H1 (cell line): ENCODE data around the gene TMPRSS4. TPM values are rescaled to one million over a fixed set of nuclear protein-coding genes. Genes with fewer than 3 reads are reported as not detected.
A peak's percentile ranks its signal among the peaks of the same experiment; 100 is the strongest.

Source experiments
- CTCF ChIA-PET: fragments of 300-600 bp; sonication (Branson Sonifier 250); formaldehyde crosslinking; loops from one replicate; lab custom pipeline; 2021; ENCODE audit not compliant: partially characterized antibody; lab: Charles Lee
- POLR2A ChIA-PET: fragments of 300-600 bp; sonication (Branson Sonifier 250); formaldehyde crosslinking; loops from one replicate; lab custom pipeline; 2021; ENCODE audit warnings: inconsistent platforms; ENCODE audit not compliant: partially characterized antibody; lab: Charles Lee
- DNase-seq, 2 experiments: peaks; one replicate each; pipeline versions ENCODE4 v3.0.0 to v3.0.0-alpha.2; 2010 to 2022; ENCODE audit warnings: low spot score in 2 of 2, low read depth in 1 of 2, mixed read lengths in 1 of 2
- FAIRE-seq: peaks from 2 replicates; lab custom pipeline; 2011; peaks lifted over from hg19 to GRCh38; lab: Jason Lieb, UNC
- H2AFZ ChIP-seq: 2 replicates; pipeline ENCODE4 v1.8.1; 2012; ENCODE audit warnings: low read length, inconsistent platforms
- H2AK5ac ChIP-seq: 2 replicates; pipeline ENCODE4 v1.6.1; 2013; ENCODE audit warnings: low read depth, low read length
- H2BK120ac ChIP-seq: replicated peaks from 2 replicates; pipeline ENCODE3; 2013; ENCODE audit warnings: low read depth, low read length, inconsistent platforms
- H2BK12ac ChIP-seq: 2 replicates; pipeline ENCODE4 v1.6.1; 2013; ENCODE audit warnings: low read depth, low read length
- H2BK15ac ChIP-seq: 2 replicates; pipeline ENCODE4 v1.6.1; 2013; ENCODE audit warnings: low read length
- H2BK20ac ChIP-seq: 2 replicates; pipeline ENCODE4 v1.6.1; 2013; ENCODE audit warnings: low read length
- H2BK5ac ChIP-seq: 2 replicates; pipeline ENCODE4 v1.6.1; 2013; ENCODE audit warnings: low read depth, low read length
- H3K14ac ChIP-seq: 2 replicates; pipeline ENCODE4 v1.6.1; 2013; ENCODE audit warnings: inconsistent platforms; ENCODE audit not compliant: insufficient read length
- H3K18ac ChIP-seq: 2 replicates; pipeline ENCODE4 v1.6.1; 2013; ENCODE audit warnings: low read length; ENCODE audit errors: extremely low read depth
- H3K23ac ChIP-seq: 2 replicates; pipeline ENCODE4 v1.6.1; 2013; ENCODE audit warnings: inconsistent platforms; ENCODE audit not compliant: insufficient read length
- H3K23me2 ChIP-seq: 2 replicates; pipeline ENCODE4 v1.6.1; 2013; ENCODE audit warnings: low read depth, low read length
- H3K27ac ChIP-seq: 2 replicates; pipeline ENCODE4 v1.6.1; 2011; ENCODE audit warnings: low read depth, low read length, inconsistent platforms
- H3K27me3 ChIP-seq, 4 experiments: replicated peaks in 1 of 4; 1 replicate in 1 of 4; 2 replicates in 3 of 4; pipeline versions ENCODE4 v1.6.1 to v1.8.1; 2011 to 2013; ENCODE audit warnings: low read length in 3 of 4, mild to moderate bottlenecking in 3 of 4, inconsistent platforms in 2 of 4, mixed read lengths in 2 of 4, moderate library complexity in 1 of 4; ENCODE audit not compliant: control insufficient read depth in 3 of 4, insufficient read depth in 3 of 4; ENCODE audit errors: extremely low read depth in 1 of 4
- H3K36me3 ChIP-seq, 4 experiments: 2 replicates each; pipeline versions ENCODE4 v1.6.1 to v1.8.1; 2011 to 2013; ENCODE audit warnings: mild to moderate bottlenecking in 4 of 4, low read length in 3 of 4, moderate library complexity in 2 of 4, control low read depth in 1 of 4, inconsistent platforms in 1 of 4; ENCODE audit not compliant: insufficient read depth in 4 of 4, control insufficient read depth in 2 of 4
- H3K4ac ChIP-seq: replicated peaks from 2 replicates; pipeline ENCODE3; 2013; ENCODE audit warnings: low read length, low read depth, mixed read lengths, inconsistent platforms; ENCODE audit not compliant: insufficient read length
- H3K4me1 ChIP-seq, 4 experiments: replicated peaks in 1 of 4; 1 replicate in 1 of 4; 2 replicates in 3 of 4; pipeline versions ENCODE4 v1.6.1 to v1.8.1; 2011 to 2013; ENCODE audit warnings: low read length in 3 of 4, inconsistent platforms in 2 of 4, mixed read lengths in 1 of 4; ENCODE audit not compliant: insufficient read depth in 4 of 4, control insufficient read depth in 3 of 4
- H3K4me2 ChIP-seq, 2 experiments: 2 replicates each; pipeline versions ENCODE4 v1.6.1 to v1.8.1; 2011 to 2013; ENCODE audit warnings: low read depth in 2 of 2, low read length in 2 of 2, control low read depth in 1 of 2, inconsistent platforms in 1 of 2, mild to moderate bottlenecking in 1 of 2; ENCODE audit not compliant: insufficient read depth in 1 of 2
- H3K4me3 ChIP-seq, 4 experiments: fragments of 200-600, 300-600 bp in 1 of 4; sonication (generic), shearing (Covaris generic), sonication (Bioruptor Twin) in 1 of 4; 2 replicates each; pipeline versions ENCODE4 v1.5.1 to v1.8.1; 2011 to 2016; ENCODE audit warnings: low read length in 4 of 4, low read depth in 3 of 4, control low read depth in 2 of 4, inconsistent platforms in 2 of 4, mild to moderate bottlenecking in 2 of 4, mixed read lengths in 1 of 4, moderate library complexity in 1 of 4; ENCODE audit not compliant: insufficient read depth in 2 of 4; ENCODE audit errors: extremely low read depth in 1 of 4
- H3K56ac ChIP-seq: replicated peaks from 2 replicates; pipeline ENCODE3; 2013; ENCODE audit warnings: low read depth, mild to moderate bottlenecking, mixed read lengths, low read length, inconsistent platforms; ENCODE audit not compliant: insufficient read length
- H3K79me1 ChIP-seq: 2 replicates; pipeline ENCODE4 v1.6.1; 2013; ENCODE audit warnings: low read depth, low read length, control low read depth
- H3K79me2 ChIP-seq, 2 experiments: 2 replicates each; pipeline versions ENCODE4 v1.6.1 to v1.8.1; 2012 to 2013; ENCODE audit warnings: low read length in 2 of 2, mild to moderate bottlenecking in 2 of 2, inconsistent platforms in 1 of 2; ENCODE audit not compliant: insufficient read depth in 2 of 2, control insufficient read depth in 1 of 2
- H3K9ac ChIP-seq, 4 experiments: replicated peaks in 1 of 4; 1 replicate in 1 of 4; 2 replicates in 3 of 4; pipeline versions ENCODE4 v1.6.1 to v1.8.1; 2011 to 2013; ENCODE audit warnings: low read depth in 3 of 4, low read length in 3 of 4, control low read depth in 2 of 4, mild to moderate bottlenecking in 2 of 4, moderate library complexity in 2 of 4, inconsistent platforms in 1 of 4; ENCODE audit errors: extremely low read depth in 1 of 4
- H3K9me3 ChIP-seq, 2 experiments: 2 replicates each; pipeline versions ENCODE4 v1.6.1 to v1.8.1; 2012 to 2013; ENCODE audit warnings: mild to moderate bottlenecking in 2 of 2, moderate library complexity in 2 of 2, control low read depth in 1 of 2, inconsistent platforms in 1 of 2, low read depth in 1 of 2, low read length in 1 of 2, mixed read lengths in 1 of 2; ENCODE audit not compliant: insufficient read depth in 2 of 2
- H4K20me1 ChIP-seq, 2 experiments: replicated peaks in 1 of 2; 2 replicates each; pipeline versions ENCODE3 to v1.8.1; 2011 to 2013; ENCODE audit warnings: inconsistent platforms in 2 of 2, low read length in 2 of 2, mild to moderate bottlenecking in 1 of 2; ENCODE audit not compliant: insufficient read depth in 2 of 2, control insufficient read depth in 1 of 2
- H4K5ac ChIP-seq: 2 replicates; pipeline ENCODE4 v1.6.1; 2013; ENCODE audit warnings: low read length, low read depth, mixed read lengths, inconsistent platforms; ENCODE audit not compliant: insufficient read length
- H4K8ac ChIP-seq: 2 replicates; pipeline ENCODE4 v1.8.0; 2013; ENCODE audit warnings: mild to moderate bottlenecking, moderate library complexity, low read length, inconsistent platforms; ENCODE audit not compliant: insufficient read depth; ENCODE audit errors: extremely low read depth
- H4K91ac ChIP-seq: replicated peaks from 2 replicates; pipeline ENCODE3; 2013; ENCODE audit warnings: low read length, mixed read lengths, inconsistent platforms; ENCODE audit not compliant: insufficient read length
- EZH2 ChIP-seq: fragments of 200-600 bp; sonication (generic); IDR thresholded peaks from 2 replicates; pipeline ENCODE4 v1.7.1; 2012; ENCODE audit warnings: low read depth, mild to moderate bottlenecking, moderate library complexity, low read length, inconsistent platforms; ENCODE audit not compliant: severe bottlenecking
- RFX5 ChIP-seq: IDR thresholded peaks from 2 replicates; pipeline ENCODE4 v1.6.1; 2011; ENCODE audit warnings: low read depth, low read length, improper control_type of control experiment, borderline replicate concordance
- WGBS, 2 experiments: shearing (Covaris generic) in 1 of 2; methylation state at CpG; one replicate each; pipeline versions ENCODE4 v1.1.6 to v1.1.7; 2013 to 2015; ENCODE audit warnings: low lambda C conversion rate in 2 of 2, mixed read lengths in 2 of 2, inconsistent platforms in 1 of 2, low coverage in 1 of 2, missing lambda C conversion rate in 1 of 2; ENCODE audit not compliant: insufficient replicate concordance in 2 of 2, insufficient coverage in 1 of 2, insufficient read length in 1 of 2; ENCODE audit errors: extremely low coverage in 1 of 2, missing lambda C conversion rate in 1 of 2; 5-methylcytosine and 5-hydroxymethylcytosine counted together
- polyA plus RNA-seq, 7 experiments: library from polyadenylated mRNA; depleted of rRNA in 3 of 7; stranded (reverse) in 5 of 7; unstranded in 2 of 7; fragments of >200 nt in 5 of 7; fragments of 200-250 nt in 2 of 7; gene quantifications; 1 replicate in 5 of 7; 2 replicates in 1 of 7; 4 replicates in 1 of 7; pipeline versions ENCODE4 v1.2.1 to v1.2.3, GENCODE V29; 2011 to 2013; ENCODE audit warnings: missing spikeins in 2 of 7, mixed read lengths in 2 of 7
- total RNA-seq: library from RNA; stranded (reverse); fragmentation: NEBNext Ultra II Directional; extraction: Animal tissue kit (Norgen Biotek cat#: 25700); gene quantifications from 2 replicates; pipeline ENCODE4 v1.2.1, GENCODE V29; 2021

TMPRSS4 gene
- total and polyA plus RNA-seq, 2 of the 8 experiments (the other 6 are each of a cell fraction or from before 2014, with no cell fraction given) = 0.11 to 0.58 TPM

DNA sequence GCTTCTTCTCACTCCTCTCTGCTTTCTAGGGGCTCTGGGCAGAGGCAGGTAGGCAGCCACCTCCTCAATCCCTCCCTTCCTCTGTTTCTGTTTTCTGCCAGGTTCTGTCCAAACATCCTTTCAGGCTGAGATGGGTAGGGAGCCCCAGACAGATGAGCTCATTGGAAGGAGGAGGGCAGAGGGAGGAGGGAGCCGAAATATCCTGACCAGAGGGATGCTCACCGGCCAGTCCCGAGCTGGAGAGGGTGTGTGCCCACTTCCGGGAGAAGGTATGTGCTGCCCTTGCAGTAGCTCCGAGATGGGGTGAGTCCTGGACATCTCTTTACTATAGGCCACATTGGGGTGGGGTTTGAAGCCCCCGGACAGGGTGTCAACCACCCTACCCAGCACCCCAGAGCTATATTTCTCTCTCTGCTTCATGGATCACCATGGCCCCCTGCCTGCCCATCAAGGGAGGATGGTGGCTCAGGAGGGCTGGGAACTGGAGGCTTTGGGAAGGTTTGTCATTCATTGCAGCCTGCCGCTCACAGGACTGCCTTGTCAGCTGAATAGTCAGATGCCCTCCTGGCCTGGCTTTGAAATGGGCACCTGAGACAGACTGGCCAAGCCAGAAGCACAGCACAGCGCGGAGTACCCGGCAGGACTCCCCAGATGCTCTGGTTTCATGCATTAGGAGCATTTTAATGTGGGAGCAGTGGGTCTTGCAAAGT is 80.5 kb downstream of the TMPRSS4 start:
- CTCF ChIA-PET = interaction anchor here (0.7 to 7.4 kb wide), 9 partner anchors 9 to 88 kb away, joined by 3 to 170 read pairs (median 9); partner anchors contain the start of gene SCN2B

More for the DNA sequence above, 80.5 kb downstream of the TMPRSS4 start:
- H2BK15ac ChIP-seq = no peak overlapping the region; the same call in 1 of the 2 replicates
- TF ChIP-seq RFX5 (no peak), EZH2 (peak; percentile 21)
- H2BK5ac ChIP-seq = peak overlapping the region; percentile 39; the same call in 1 of the 2 replicates
- H3K36me3 ChIP-seq = no peaks in the 10 kb centered on the region
- peaks cover 22% of the 10 kb centered on the region for H3K23me2 ChIP-seq
- peak overlapping the region; percentile 55; the same call in 1 of the 2 replicates for H2BK12ac ChIP-seq
- no peak overlapping the region for H3K23ac ChIP-seq
- no peak overlapping the region for H3K14ac ChIP-seq
- H3K4me1 ChIP-seq = peaks cover 4 to 48% (median 35%) of the 10 kb centered on the region in 4 experiments
- 0 out of 2 replicates have a peak overlapping the region, but pooled peaks have one; percentile 27 for H2AFZ ChIP-seq
- no peak overlapping the region for H3K9ac ChIP-seq
- no peak for DNase-seq
- H4K20me1 ChIP-seq = no peaks in the 10 kb centered on the region
- no peaks in the 10 kb centered on the region for H3K79me1 ChIP-seq
- H4K91ac ChIP-seq = no peak overlapping the region
- no peaks in the 10 kb centered on the region for H3K79me2 ChIP-seq
- 22% methylated on average over 10 of the region's 10 CpGs; no CpG with 5 or more reads in 1 of the 2 experiments for WGBS, 2 experiments
- peak overlapping the region; percentile 16; the same call in 1 of the 2 replicates for H3K18ac ChIP-seq
- FAIRE-seq = no peak
- H2BK20ac ChIP-seq = 0 out of 2 replicates have a peak overlapping the region, but pooled peaks have one; percentile 2
- peaks cover 26 to 75% (median 65%) of the 10 kb centered on the region in 4 experiments for H3K27me3 ChIP-seq
- no peak overlapping the region for H4K5ac ChIP-seq
- no peak overlapping the region for H3K27ac ChIP-seq
- no peak overlapping the region for H2BK120ac ChIP-seq
- POLR2A ChIA-PET = interaction anchor here (1.1 to 3.3 kb wide), 5 partner anchors 8 to 18 kb away, joined by 3 to 16 read pairs (median 6); no protein-coding TSS in a partner anchor
- no peak overlapping the region for H2AK5ac ChIP-seq
- no peak overlapping the region; the same call in 1 of the 2 replicates for H4K8ac ChIP-seq
- H3K4ac ChIP-seq = no peak overlapping the region
- peak overlapping the region; percentile 76 to 91 for H3K4me2 ChIP-seq
- no peak overlapping the region for H3K56ac ChIP-seq
- H3K4me3 ChIP-seq = peak overlapping the region; percentile 14 to 56 (median 32); a peak in 7 of 8 replicates
- H3K9me3 ChIP-seq = no peaks in the 10 kb centered on the region
